ENCODE results near the gene NTN5.
"Not testable (repeated sequence)": the region's sequence is repeated elsewhere in the genome, so short reads cannot be mapped to it uniquely, and the experiment has no call there.

Gene NTN5

DNA sequence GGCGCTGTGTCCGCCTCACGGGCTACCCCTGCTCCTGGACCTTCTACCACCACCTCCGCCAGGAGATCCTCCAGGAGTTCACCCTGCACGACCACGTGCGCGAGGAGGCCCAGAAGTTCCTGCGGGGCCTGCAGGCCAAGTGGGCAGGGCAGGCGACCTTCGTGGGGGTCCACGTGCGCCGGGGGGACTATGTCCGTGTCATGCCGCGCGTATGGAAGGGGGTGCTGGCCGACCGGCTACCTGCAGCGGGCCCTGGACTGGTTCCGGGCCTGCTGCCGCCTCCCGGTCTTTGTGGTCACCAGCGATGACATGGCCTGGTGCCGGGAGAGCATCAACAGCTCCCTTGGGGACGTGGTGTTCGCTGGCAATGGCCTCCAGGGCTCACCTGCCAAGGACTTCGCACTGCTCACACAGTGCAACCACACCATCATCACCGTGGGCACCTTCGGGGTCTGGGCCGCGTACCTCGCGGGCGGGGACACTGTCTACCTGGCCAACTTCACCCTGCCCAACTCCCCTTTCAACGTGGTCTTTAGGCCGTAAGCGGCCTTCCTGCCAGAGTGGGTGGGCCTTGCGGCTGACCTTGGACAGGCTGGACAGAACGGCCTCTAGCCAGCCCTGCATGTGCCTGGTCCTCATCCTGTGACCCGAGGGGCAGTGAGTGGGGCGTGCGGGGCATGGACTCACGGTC is 7.8 kb upstream of the NTN5 start:
- 95% methylated on average over 45 of the region's 45 CpGs for WGBS, 2 experiments
- Histone ChIP-seq H3K27ac (ENCODE audit: insufficient read depth, low read depth, low read length, poor library complexity, severe bottlenecking) (no peak overlapping the region), H3K4me1 (ENCODE audit: control insufficient read depth, insufficient read depth, low read length) (no peaks in the 10 kb centered on the region), H3K4me3 (ENCODE audit: insufficient read depth, low read depth, low read length) (no peak overlapping the region), H3K36me3 (ENCODE audit: control insufficient read depth, insufficient read depth, low read length) (no peaks in the 10 kb centered on the region), H3K27me3 (ENCODE audit: control insufficient read depth, insufficient read depth, low read length, poor library complexity, severe bottlenecking) (no peaks in the 10 kb centered on the region), H3K9me3 (ENCODE audit: control insufficient read depth, low read length) (no peaks in the 10 kb centered on the region)

DNA sequence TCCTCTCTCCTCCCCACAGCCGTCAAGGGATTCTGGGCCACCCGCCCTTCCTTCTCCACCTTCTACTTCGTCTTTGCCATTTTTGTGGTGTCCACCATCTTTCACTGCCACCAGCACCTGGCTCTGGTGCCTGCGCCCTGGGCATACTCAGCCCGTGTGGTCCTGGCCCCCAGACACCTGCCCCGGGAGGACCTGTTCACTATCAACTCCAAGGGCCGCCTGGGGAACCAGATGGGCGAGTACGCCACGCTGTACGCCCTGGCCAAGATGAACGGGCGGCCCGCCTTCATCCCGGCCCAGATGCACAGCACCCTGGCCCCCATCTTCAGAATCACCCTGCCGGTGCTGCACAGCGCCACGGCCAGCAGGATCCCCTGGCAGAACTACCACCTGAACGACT is 7.2 kb upstream of the NTN5 start:
- not testable (repeated sequence) for H3K36me3 ChIP-seq (ENCODE audit: control insufficient read depth, insufficient read depth, low read length); H3K27ac ChIP-seq (ENCODE audit: insufficient read depth, low read depth, low read length, poor library complexity, severe bottlenecking); H3K4me3 ChIP-seq (ENCODE audit: insufficient read depth, low read depth, low read length); H3K27me3 ChIP-seq (ENCODE audit: control insufficient read depth, insufficient read depth, low read length, poor library complexity, severe bottlenecking); H3K4me1 ChIP-seq (ENCODE audit: control insufficient read depth, insufficient read depth, low read length); H3K9me3 ChIP-seq (ENCODE audit: control insufficient read depth, low read length)
- 96% methylated on average over 18 of the region's 19 CpGs for WGBS, 2 experiments

DNA sequence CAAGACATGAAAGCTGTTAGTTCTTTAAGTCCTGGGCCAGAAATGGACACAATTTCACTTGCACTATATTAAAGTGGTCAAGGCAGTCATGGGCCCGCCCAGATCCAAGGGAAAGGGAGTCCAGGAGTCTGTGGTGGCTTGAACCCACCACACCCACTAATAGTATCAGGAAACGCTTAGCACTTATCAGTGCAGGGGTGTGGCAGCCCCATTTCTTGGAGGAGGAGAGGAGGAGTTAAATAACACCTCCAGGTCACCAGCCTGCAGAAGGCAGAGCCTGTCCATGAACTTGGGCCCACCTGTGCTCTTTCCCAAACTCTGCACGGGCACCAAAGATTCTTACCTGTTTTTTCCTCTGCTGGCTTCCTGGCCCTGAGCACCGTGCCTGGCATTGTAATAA is 5.4 kb upstream of the NTN5 start:
- no peak overlapping the region for H3K27ac ChIP-seq (ENCODE audit: insufficient read depth, low read depth, low read length, poor library complexity, severe bottlenecking)
- no peak overlapping the region for H3K4me3 ChIP-seq (ENCODE audit: insufficient read depth, low read depth, low read length)
- 91% methylated on average over 2 to 4 of the region's 4 CpGs for WGBS, 2 experiments
- no peaks in the 10 kb centered on the region for H3K9me3 ChIP-seq (ENCODE audit: control insufficient read depth, low read length)
- no peaks in the 10 kb centered on the region for H3K36me3 ChIP-seq (ENCODE audit: control insufficient read depth, insufficient read depth, low read length)
- peaks cover 4% of the 10 kb centered on the region for H3K27me3 ChIP-seq (ENCODE audit: control insufficient read depth, insufficient read depth, low read length, poor library complexity, severe bottlenecking)
- H3K4me1 ChIP-seq (ENCODE audit: control insufficient read depth, insufficient read depth, low read length) = peaks cover 18% of the 10 kb centered on the region

DNA sequence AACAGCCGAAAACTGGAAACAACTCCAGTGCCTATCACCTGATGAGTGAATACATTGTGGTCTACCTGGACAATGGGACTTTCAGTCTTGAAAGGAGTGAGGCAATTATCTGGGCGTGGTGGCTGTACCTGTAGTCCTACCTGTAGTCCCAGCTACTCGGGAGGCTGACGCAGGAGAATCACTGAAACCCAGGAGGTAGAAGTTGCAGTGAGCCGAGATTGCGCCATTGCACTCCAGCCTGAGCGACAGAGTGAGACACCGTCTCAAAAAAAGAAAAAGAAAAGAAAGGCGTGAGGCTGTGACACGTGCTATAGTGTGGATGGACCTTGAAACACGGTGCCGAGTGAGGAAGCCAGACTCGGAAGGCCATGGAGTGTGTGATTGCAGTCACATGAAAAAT is 4.1 kb upstream of the NTN5 start:
- peaks cover 24% of the 10 kb centered on the region for H3K4me1 ChIP-seq (ENCODE audit: control insufficient read depth, insufficient read depth, low read length)
- H3K9me3 ChIP-seq (ENCODE audit: control insufficient read depth, low read length) = no peaks in the 10 kb centered on the region
- peaks cover 4% of the 10 kb centered on the region for H3K27me3 ChIP-seq (ENCODE audit: control insufficient read depth, insufficient read depth, low read length, poor library complexity, severe bottlenecking)
- no peaks in the 10 kb centered on the region for H3K36me3 ChIP-seq (ENCODE audit: control insufficient read depth, insufficient read depth, low read length)
- H3K27ac ChIP-seq (ENCODE audit: insufficient read depth, low read depth, low read length, poor library complexity, severe bottlenecking) = no peak overlapping the region
- 93 to 94% methylated on average over 13 of the region's 13 CpGs for WGBS, 2 experiments
- H3K4me3 ChIP-seq (ENCODE audit: insufficient read depth, low read depth, low read length) = no peak overlapping the region

DNA sequence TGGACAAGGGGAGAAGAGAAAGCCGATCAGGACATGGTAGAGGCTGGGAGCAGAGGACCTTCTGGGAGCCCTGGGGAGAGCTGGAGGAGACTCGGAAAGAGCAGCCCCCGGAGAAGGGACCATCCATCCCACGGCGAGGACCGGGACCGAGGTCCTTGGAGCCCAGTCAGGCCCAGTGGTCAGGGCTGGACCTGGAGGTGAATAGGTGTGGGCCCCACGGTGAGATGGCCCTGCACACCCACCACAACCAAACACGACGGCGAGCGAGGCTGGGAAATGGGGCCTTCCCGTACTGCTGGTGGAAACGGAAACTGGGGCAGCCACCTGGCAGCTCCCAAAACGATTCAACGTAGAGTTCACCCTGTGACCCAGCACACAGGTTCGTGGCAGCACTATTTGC is 3.7 kb upstream of the NTN5 start:
- Histone ChIP-seq H3K9me3 (ENCODE audit: control insufficient read depth, low read length) (no peaks in the 10 kb centered on the region), H3K36me3 (ENCODE audit: control insufficient read depth, insufficient read depth, low read length) (no peaks in the 10 kb centered on the region), H3K27ac (ENCODE audit: insufficient read depth, low read depth, low read length, poor library complexity, severe bottlenecking) (no peak overlapping the region), H3K4me3 (ENCODE audit: insufficient read depth, low read depth, low read length) (no peak overlapping the region), H3K4me1 (ENCODE audit: control insufficient read depth, insufficient read depth, low read length) (peaks cover 24% of the 10 kb centered on the region), H3K27me3 (ENCODE audit: control insufficient read depth, insufficient read depth, low read length, poor library complexity, severe bottlenecking) (peaks cover 4% of the 10 kb centered on the region)
- 95 to 97% methylated on average over 17 of the region's 17 CpGs for WGBS, 2 experiments

DNA sequence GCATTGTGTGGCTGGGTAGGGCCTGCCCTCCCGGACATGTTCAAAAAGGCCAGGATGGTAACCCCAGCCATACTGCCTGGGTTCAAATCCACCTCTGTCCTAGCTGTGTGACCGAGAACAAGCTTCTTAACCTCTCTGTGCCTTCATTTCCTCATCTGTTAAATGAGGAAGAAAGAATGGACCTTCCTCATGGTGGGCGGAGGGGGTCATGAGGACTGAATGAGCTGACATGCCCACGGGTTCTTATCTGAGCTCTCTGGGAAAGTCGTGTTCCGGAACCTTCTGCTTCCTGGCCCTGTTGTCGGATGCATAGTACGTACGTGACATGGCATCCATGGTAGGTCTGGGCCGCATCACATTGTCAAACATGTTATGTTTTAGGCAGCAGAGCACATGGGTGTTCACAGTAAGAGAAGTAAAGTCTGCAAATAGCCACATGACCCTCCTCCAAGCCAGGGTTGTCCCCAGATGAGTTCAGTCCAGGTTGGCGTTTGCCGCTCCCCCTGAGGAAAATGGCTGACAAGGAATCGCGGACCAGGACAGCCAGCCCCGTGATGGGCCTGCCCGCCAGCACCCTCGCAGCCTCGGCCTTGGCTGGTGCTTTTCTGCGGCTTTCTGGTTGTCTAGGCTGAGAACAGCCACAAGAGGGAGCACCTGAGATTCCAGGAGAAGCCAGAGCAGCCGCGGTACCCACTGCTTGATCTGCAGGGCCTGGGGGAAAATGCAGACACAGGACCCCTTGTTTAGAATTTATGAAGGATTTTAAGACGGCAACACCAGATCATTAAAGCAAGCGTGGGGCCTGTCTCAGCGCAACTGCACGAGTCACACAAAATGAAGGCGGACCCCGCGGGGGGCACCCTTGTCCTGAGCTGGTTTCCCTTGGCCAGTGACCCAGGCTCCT is 2.4 kb upstream of the NTN5 start:
- H3K9me3 ChIP-seq (ENCODE audit: control insufficient read depth, low read length) = no peaks in the 10 kb centered on the region
- WGBS, 2 experiments = 43 to 44% methylated on average over 28 of the region's 28 CpGs
- no peak overlapping the region for H3K27ac ChIP-seq (ENCODE audit: insufficient read depth, low read depth, low read length, poor library complexity, severe bottlenecking)
- no peaks in the 10 kb centered on the region for H3K36me3 ChIP-seq (ENCODE audit: control insufficient read depth, insufficient read depth, low read length)
- H3K27me3 ChIP-seq (ENCODE audit: control insufficient read depth, insufficient read depth, low read length, poor library complexity, severe bottlenecking) = peaks cover 4% of the 10 kb centered on the region
- H3K4me1 ChIP-seq (ENCODE audit: control insufficient read depth, insufficient read depth, low read length) = peaks cover 29% of the 10 kb centered on the region
- H3K4me3 ChIP-seq (ENCODE audit: insufficient read depth, low read depth, low read length) = no peak overlapping the region

DNA sequence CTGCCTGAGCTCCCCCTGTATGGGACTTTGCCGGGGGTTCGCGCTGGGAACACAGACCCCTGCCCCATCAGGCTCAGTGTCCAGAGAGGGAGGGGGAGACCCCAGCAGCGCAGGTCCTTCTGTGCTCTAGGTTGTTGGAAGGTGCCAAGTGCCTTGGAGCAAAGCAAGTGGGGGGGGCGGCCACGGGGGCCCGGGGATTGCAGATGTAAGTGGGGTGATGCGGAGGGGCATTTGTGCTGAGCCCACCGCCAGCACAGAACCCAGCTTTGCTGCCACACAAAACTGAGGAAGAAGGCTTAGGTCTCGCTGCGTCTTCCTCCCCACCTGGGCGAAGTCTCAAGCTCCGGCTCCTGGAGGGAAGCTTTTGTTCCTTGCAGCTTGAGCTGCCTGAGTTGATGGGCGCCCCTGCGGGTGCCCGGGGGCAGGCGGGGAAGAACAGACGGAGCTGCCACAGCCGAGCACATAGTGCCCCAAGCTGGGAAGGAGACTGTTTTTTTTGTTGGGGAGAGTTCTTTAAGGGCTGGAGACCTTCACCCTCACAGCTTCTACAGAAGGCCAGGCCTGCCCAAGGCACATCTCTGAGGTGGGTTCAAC is 1.5 kb upstream of the NTN5 start:
- peaks cover 4% of the 10 kb centered on the region for H3K27me3 ChIP-seq (ENCODE audit: control insufficient read depth, insufficient read depth, low read length, poor library complexity, severe bottlenecking)
- WGBS, 2 experiments = 46 to 47% methylated on average over 19 of the region's 19 CpGs

DNA sequence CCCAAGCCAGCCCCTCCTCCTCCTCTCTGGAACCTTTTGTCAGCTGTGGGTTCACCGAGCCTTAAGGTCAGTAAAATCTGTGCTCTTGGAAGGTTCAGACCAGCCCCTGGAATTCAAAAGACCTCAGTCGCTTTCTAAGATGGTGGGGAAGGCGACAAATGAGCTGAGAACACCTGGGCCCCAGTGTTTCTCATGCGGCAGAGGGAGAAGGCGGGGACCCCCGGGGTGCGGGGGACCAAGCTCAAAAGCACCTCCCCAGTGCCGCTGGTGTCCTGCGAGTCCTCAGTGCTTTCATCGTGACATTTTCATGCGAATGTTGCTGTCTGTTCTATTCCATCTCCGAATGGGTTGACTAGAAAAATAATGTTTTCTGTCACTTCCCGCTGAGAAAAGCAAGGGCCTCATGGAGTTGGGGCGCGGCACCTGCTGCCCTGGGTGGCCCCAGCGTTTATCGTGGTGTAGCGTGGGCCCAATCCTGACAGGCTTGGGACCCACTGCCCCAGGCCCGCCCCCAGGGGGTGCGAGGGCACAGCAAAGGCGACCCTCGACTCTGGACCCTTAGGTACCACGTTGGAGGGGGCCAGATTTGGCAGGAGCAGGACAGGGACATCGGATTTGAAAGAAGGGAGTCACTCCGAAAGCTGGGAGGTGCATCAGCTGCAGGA is 751 bp upstream of the NTN5 start:
- Histone ChIP-seq H3K9me3 (ENCODE audit: control insufficient read depth, low read length) (no peaks in the 10 kb centered on the region), H3K27me3 (ENCODE audit: control insufficient read depth, insufficient read depth, low read length, poor library complexity, severe bottlenecking) (peaks cover 4% of the 10 kb centered on the region), H3K27ac (ENCODE audit: insufficient read depth, low read depth, low read length, poor library complexity, severe bottlenecking) (no peak overlapping the region), H3K36me3 (ENCODE audit: control insufficient read depth, insufficient read depth, low read length) (no peaks in the 10 kb centered on the region), H3K4me3 (ENCODE audit: insufficient read depth, low read depth, low read length) (no peak overlapping the region), H3K4me1 (ENCODE audit: control insufficient read depth, insufficient read depth, low read length) (peaks cover 29% of the 10 kb centered on the region)
- WGBS, 2 experiments = 62 to 65% methylated on average over 25 of the region's 25 CpGs

More for the DNA sequence above, 1.5 kb upstream of the NTN5 start:
- Histone ChIP-seq H3K9me3 (ENCODE audit: control insufficient read depth, low read length) (no peaks in the 10 kb centered on the region), H3K36me3 (ENCODE audit: control insufficient read depth, insufficient read depth, low read length) (no peaks in the 10 kb centered on the region), H3K4me1 (ENCODE audit: control insufficient read depth, insufficient read depth, low read length) (peaks cover 29% of the 10 kb centered on the region), H3K27ac (ENCODE audit: insufficient read depth, low read depth, low read length, poor library complexity, severe bottlenecking) (no peak overlapping the region), H3K4me3 (ENCODE audit: insufficient read depth, low read depth, low read length) (no peak overlapping the region)

DNA sequence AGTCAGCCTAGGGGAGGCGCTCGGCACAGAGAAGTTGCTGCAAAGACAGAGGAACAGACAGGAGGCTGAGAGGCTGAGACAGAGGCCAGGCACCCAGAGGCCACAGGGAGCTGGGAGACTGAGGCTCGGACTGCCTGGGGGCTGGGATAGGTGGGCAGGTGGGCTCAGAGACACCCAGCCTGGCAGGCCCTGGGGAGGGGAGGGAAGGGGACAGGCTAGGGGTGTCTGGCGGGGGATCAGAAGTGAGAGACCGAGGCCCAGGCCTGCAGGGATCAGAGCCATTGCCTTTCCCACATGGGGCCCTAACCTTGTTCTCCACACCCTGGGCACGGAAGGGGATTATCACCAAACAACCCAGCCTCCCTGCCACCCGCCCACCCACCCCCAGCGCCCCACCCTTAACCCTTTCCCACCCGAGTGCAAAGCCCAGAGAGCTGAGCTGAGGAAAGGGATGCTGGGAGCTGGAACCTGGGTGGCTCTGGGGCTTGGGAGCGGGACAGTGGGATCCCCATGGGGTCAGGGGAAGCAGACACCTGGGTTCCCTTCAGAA is 1.3 kb downstream of the NTN5 start:
- WGBS, 2 experiments = 72 to 77% methylated on average over 8 of the region's 10 CpGs
- Histone ChIP-seq H3K27me3 (ENCODE audit: control insufficient read depth, insufficient read depth, low read length, poor library complexity, severe bottlenecking) (peaks cover 4% of the 10 kb centered on the region), H3K27ac (ENCODE audit: insufficient read depth, low read depth, low read length, poor library complexity, severe bottlenecking) (no peak overlapping the region)

More for the DNA sequence above, 1.3 kb downstream of the NTN5 start:
- H3K9me3 ChIP-seq (ENCODE audit: control insufficient read depth, low read length) = no peaks in the 10 kb centered on the region
- H3K36me3 ChIP-seq (ENCODE audit: control insufficient read depth, insufficient read depth, low read length) = no peaks in the 10 kb centered on the region
- H3K4me1 ChIP-seq (ENCODE audit: control insufficient read depth, insufficient read depth, low read length) = peaks cover 29% of the 10 kb centered on the region
- no peak overlapping the region for H3K4me3 ChIP-seq (ENCODE audit: insufficient read depth, low read depth, low read length)
